ENCODE results near the gene LRRC2. TPM values are rescaled to one million over a fixed set of nuclear protein-coding genes. Genes with fewer than 3 reads are reported as not detected.

The LRRC2 gene, protein sequence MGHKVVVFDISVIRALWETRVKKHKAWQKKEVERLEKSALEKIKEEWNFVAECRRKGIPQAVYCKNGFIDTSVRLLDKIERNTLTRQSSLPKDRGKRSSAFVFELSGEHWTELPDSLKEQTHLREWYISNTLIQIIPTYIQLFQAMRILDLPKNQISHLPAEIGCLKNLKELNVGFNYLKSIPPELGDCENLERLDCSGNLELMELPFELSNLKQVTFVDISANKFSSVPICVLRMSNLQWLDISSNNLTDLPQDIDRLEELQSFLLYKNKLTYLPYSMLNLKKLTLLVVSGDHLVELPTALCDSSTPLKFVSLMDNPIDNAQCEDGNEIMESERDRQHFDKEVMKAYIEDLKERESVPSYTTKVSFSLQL
- total RNA-seq (2022; extraction: Qiagen RNA extraction), result not detected in 5 replicates

DNA sequence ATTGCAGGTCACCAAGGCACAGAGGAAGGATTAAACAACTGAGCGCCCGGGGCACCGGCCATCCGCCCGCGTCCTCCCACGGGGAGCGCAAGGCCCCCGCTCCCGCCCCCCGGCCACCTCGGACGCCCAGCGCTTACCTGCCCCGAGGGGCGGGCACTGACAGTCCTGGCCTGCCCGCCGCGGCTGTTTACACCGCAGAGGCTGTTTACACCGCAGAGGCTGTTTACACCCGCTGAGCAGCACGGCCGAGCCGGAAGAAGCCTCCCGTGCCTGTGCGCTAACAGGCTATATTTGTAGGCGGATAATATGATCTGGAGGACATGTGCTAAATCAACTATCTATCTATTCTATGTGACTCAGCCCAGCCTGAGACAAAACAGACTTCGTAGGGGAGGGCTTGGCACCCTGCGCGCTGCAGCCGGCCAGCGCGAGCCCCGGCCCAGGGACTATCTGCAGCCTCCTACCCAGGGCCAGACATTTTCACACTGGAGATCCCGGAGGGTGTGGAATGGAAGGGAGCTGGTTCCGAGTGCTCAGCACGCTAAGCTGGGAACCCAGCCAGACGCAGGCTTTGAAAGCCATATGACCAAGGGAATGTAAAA, at the start of gene LRRC2:
Gene LRRC2 (minus strand): TSS at position 263 of the 602 bp plus-strand sequence. CDS start 14,711 bp downstream, outside the sequence.

DNA sequence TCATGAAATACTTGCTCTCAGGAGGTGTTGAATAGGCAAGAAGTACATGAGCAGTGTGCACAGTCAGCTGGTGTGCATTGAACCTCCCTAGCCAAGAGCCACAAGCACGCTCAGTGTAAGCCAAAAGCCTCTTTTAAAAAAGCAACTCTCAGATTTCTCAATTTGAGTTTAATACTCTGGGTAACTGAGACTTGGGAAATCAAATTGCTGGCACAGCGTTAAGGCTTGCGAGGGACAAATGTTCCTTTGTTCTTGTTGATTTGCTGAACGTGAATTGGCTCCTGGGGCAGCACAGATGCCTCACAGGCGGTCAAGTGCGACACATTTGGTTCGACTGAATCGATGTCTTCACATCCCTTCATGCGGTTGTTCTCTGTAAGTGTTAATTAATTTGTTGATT, 46.2 kb upstream of the LRRC2 start, which contains the start of gene FAM240A:
Gene FAM240A (plus strand): TSS at position 202 of the 400 bp plus-strand sequence. CDS start 159 bp downstream, at position 361.

DNA sequence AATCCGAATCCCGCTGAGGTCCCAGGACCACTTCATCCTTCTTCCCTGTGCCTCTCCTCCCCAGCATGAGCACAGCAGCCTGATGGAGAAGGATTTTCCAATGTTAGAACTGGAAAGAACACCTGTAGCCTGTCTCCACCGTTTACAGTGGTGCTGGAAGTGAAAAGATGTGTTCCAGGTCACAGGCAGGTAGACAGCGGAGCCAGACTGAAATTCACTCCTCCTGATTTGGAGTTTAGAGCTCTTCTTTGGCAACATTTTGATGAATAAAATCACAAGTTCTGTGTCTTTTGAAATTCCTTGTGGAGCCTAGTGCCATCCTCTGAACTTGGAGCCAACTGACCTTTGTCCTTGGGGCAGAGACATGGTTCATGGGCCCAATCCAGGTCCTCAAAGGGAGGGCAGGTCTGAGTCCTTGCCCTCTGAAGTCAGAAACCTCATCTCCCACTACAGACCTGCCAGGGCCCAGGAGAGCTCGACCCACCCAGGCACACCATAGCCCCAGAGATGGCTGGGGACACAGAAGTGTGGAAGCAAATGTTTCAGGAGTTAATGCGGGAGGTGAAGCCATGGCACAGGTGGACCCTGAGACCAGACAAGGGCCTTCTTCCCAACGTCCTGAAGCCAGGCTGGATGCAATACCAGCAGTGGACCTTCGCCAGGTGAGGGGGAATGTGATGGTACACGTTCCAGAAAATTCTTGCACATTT, 68.4 kb downstream of the LRRC2 start, which contains the start of gene RTP3:
Gene RTP3 (plus strand): TSS at position 421 of the 710 bp plus-strand sequence. CDS start 87 bp downstream, at position 508.

Other genes starting within 250 kb of the LRRC2 start
- not detected in 5 replicates for gene CCR2, start 212.2 kb downstream of the LRRC2 start, total RNA-seq (2022; extraction: Qiagen RNA extraction)
- not detected in 5 replicates for gene CCR5, start 195.4 kb downstream of the LRRC2 start, total RNA-seq (2022; extraction: Qiagen RNA extraction)
- 0.08 to 0.11 TPM (median 0.09 TPM) in 4 of 5 replicates, not detected in the other for gene CCRL2, start 159.0 kb downstream of the LRRC2 start, total RNA-seq (2022; extraction: Qiagen RNA extraction)
- not detected in 5 replicates for gene LTF, start 101.4 kb downstream of the LRRC2 start, total RNA-seq (2022; extraction: Qiagen RNA extraction)
- gene RTP3, start 68.3 kb downstream of the LRRC2 start, total RNA-seq (2022; extraction: Qiagen RNA extraction), result not detected in 5 replicates
- gene FAM240A, start 46.2 kb upstream of the LRRC2 start, total RNA-seq (2022; extraction: Qiagen RNA extraction), result not detected in 5 replicates
- 4.0 to 10.0 TPM (median 7.3 TPM) in 5 replicates for gene ALS2CL, start 127.4 kb upstream of the LRRC2 start, total RNA-seq (2022; extraction: Qiagen RNA extraction)
- gene TMIE, start 135.1 kb upstream of the LRRC2 start, total RNA-seq (2022; extraction: Qiagen RNA extraction), result 0.07 to 0.29 TPM (median 0.11 TPM) in 5 replicates
- not detected in 5 replicates for gene PRSS50, start 151.6 kb upstream of the LRRC2 start, total RNA-seq (2022; extraction: Qiagen RNA extraction)